Hypothalamus (tissue), 51 donors: ENCODE measurements around the gene MYOD1.

Experiments
- DNase-seq, 51 donors: peaks; one replicate each; lab custom pipeline; 2025; lab: John Stamatoyannopoulos, UW

Gene MYOD1

DNA sequence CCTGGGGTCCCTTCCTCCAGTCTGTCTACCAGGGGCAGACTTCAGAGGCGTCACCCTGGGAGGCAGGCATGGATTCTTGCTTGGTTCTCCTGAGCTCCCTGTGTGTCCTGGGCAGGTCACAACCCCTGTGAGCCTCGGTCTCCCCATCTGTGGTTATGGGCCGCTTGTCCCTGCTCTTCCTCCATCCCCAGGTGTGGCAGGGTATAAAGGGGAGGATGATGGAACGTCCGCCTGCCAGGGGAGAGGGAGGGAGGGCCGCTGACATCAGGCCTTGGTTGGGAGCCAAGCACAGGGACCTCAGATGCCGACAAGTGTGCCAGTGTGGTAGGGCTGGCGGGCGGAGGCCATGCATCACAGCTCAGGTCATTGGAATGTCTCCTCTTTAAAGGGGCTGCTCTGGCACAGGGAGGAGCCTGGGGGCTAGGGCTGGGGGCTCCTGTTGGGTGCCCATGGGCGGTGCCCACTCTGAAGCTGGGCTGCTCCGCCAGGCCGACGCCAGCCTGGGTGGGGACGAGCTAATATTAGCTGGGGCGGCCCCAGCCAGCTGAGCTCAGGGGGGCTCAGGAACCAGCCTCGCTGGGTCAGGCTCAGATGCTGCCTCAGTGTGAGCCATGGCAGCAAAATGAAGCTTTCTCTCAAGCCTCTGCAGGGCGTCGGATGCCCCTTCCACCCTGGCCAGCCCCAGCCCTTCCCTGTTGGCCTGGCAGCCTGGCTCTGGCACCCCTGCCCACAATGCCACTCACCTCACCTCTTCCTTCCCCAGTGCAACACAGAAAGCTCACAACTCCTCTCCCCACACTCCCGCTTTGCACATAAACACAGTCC lies 28.0 kb downstream of the MYOD1 start:
- no peak for DNase-seq

DNA sequence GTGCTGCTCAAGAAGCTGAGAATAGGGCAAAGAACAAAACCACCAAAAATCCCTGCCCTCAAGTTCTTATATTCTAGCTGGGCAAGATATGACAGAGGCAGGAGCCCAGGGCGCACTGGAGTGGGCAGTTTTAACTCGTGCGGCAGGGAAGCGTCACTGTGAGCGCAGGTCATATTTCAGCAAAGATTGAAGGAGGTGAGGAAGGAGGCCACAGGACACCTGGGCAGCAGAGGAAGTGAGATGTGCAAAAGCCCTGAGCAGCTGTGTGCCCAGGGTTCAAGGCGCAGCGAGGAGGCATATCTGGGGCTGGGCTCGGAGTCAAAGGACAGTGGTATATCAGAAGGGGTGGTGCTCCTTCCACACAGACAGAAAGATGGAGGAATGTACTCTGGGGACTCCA lies 28.7 kb downstream of the MYOD1 start:
- DNase-seq: no peak

DNA sequence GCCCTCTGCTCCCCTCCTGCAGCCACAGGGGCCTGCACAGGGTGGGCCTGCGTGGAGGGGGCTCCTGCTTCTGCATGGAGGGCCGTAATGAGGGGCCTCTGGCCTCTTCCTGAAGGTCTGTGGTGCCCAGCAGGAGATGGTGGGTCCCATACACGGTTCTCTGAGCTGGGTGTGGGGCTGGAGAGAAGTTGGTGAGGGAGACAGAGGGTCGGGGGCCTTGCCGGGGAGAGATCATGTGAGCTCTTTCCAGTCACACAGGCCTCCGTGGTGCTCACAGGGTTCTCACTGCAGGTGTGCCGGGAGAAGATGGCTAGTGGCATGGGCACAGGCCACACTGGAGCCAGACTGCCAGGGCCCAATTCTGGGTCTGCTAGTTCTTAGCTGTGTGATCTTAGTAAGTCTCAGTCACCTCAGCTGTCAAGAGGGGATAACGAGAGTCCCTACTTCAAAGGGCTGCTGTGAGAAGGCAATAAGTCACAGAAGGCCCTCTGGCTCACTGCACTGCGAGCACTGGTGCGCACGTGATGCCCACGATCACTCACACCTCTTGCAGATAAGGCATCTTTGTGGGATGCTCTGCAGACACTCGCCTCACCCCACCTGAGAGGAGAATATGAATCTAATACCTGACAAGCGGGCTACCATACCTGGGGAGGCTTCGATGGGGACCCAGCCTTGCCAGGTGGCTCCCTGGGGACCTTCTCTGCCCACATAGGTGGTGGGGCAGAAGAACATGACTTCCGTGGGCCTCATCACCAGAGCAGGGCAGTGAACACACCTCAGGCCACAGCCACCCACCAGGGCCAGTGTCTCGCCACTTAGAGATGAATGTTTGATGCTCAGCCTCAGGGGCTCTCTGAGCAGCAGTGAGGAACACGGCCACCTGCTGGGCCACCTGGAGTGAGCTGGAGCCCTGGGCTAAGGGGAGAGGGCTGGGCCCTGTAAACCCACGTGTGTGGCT lies 29.7 kb downstream of the MYOD1 start:
- no peak for DNase-seq

DNA sequence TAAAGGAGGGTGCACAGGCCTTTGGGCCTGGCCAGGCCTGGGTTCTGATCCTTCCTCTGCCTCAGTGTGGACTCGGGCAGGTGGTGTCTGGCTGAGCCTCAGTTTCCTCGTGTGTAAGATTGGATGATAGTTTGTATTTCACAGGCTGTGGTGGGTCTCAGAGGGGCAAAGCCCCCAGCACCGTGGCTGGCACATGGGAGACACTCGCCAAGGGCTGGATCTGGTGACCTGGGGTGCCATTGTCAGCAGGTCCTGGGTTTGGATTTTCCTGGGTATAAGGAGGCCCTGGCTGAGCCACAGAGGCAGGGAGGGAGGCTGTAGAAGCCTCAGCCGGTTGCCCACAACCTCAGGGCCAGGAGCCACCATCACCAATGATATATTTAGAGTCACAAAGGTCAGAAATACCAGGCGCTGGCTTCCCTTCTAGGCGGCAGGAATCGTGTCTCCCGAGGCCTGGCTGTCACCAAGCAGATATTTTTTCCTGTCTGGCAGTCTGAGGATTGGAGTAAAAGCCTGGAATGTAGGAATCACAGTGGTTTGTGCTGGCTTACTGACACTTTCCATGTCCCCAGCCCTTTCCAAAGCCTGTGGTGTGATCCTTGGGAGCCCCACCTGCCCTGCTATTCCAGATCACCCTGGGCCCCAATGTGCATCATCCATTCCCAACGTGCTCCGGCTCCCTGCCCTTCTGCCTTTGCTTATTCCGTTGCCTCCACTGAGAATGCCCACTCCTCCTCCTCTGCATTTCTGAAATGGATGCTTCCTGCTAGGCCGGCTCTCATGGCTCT lies 30.8 kb downstream of the MYOD1 start:
- peak in 1 of 51 donors; percentile 7 for DNase-seq

DNA sequence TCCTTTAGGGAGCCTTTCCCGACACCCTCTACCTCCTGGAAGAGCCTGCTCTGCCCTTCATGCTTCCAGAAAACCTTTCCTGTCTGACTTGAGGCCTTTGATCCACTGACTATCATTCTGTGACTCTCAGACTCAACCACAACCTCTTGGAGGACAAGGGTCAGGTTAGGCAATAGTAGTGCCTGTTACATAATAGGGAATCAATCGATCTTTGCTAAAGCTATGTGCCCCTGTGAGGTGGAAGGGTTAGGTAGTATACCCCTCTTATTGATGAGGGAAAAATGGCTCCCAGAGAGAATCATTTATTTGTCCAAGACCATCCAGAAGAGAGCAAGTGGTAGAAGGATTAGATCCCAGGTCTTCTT lies 31.4 kb downstream of the MYOD1 start:
- no peak for DNase-seq

DNA sequence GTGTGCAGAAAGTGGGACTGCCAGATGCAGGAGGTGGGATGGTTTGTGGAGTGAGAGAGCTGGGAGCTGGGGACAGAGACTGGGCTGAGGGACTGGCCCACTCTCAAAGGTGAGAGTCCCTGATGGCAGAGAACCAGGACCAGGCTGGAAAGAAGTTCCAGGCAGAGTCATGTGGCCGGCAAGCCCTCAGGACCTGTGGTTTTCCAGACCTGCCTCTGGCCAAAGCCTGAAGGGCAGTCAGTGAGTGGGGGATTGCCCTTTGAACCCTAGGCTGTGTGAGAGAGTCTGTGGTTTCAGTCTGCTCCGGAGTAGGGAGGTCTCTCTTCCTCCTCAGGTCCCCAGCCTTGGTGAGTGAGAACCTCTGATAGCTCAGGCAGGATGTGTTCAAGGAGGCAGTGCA lies 32.2 kb downstream of the MYOD1 start:
- DNase-seq: no peak

DNA sequence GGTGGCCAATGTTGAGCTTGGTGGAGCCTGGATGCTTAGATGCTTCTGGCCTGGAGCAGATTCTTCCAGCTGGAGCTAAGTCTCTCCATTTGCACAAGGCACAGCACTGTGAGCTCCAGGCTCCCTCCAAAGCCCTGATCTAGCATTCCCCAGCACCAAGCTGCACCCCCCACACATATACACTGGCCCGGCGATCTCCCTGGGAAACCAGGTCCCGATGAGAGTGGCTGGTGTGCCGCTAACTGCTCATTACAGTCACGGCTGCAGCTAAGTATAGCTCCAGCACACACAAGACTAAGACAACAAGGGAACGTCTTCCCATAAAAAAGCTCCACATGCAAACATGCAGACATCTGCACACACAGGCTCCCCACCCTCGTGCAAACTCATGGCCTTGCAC lies 32.8 kb downstream of the MYOD1 start:
- DNase-seq: peak in 5 of 51 donors; percentile 22 to 47 (median 28)

DNA sequence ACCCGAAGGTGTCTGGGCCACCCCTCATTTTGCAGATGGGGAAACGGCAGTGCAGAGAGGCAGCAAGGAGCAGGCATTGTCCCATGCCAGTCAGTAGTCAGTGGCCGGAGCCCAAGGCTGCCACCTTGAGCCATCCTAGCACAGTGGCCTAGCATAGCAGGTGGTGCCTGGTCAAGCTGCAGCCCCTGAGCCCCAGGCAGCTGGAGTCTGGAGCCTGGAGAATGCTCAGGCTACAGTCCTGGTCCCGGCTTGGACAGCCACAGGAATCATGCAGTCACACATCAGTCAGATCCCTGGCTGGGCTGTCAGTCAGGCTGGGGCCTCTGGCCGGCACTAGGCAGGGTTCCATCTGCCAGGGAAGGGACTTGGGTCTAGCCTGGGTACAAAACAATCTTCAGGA lies 33.8 kb downstream of the MYOD1 start:
- no peak for DNase-seq

DNA sequence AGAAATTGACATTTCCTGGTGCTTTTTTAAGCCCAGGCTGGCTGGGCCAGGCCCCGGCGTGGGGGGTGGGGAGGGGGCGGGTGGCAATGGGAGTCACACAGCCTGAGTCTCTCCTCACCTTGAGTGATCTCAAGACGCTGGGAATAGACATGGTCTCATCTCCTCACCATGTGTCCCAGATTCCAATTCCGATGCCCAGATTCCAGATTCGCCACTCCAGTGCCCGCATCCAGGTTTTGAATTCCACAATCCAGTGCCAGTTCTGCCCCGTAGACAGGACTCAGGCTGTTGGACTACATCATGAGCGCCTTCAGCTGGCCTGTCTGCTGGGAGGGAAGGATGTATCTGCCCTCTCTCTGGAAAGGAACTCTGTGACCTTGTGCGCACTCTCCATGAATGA lies 34.3 kb downstream of the MYOD1 start:
- DNase-seq: no peak

DNA sequence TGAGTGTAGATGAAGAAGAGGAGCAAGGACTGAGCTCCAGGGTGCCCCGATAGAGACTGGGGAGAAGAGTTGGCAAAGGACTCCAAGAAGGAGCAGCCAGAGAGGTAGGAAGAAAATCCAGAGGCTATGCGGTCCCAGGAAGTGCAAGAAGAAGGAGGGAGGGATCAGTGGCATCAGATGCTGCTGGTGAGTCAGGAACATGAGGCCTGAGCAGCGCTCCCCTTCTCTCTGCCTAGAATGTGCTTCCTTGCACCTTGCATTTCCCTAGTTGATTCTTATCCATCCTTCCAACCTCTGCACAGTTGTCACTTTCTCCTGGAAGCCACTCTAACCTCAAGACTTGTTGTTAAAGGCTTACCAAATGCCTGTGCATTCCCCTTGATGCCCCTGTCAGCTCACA lies 36.5 kb downstream of the MYOD1 start:
- DNase-seq: no peak

DNA sequence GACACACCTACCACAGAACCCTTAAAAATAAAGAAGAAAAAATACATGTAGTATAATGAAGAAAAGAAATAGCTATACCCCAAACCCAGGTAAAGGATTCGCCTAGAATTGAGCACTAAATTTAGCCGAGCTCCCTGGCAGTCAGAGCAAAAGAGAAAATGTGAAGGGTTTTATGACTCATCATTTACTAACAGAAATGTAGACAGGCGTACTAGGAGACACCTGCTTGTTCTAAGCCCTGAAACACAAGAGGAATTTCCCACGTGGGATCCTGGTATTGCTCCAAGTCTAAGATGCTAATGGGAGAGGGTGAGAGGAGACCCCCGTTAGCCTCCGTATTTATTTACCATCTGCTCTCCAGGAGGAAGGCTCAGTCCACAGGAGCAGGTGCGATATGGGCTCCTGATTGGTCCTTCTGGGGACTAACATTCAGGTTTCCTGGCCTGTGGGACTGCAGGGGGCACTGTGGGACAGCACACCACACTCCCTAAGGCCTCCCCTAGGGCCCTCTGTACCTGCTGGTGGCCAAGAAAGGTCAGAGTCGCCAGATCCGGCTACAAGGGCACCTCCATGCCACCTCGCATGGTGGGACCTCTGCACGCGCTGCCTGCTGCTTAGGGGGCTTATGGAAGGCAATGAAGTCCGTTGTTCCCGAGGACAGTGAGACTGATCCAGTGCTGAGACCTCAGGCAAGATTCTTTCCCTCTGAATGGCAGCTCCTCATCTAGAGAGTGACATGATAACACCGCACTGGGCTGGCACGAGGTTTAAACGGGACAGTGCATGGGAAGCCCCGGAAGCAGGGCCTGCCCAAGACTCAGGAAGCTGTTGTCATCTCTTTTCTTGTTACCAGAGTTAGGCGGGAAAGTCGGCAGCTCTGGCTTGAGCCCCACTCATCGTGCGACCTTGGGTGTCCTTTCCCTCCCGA lies 41.0 kb downstream of the MYOD1 start:
- DNase-seq: peak in 16 of 51 donors; percentile 3 to 48 (median 27)

DNA sequence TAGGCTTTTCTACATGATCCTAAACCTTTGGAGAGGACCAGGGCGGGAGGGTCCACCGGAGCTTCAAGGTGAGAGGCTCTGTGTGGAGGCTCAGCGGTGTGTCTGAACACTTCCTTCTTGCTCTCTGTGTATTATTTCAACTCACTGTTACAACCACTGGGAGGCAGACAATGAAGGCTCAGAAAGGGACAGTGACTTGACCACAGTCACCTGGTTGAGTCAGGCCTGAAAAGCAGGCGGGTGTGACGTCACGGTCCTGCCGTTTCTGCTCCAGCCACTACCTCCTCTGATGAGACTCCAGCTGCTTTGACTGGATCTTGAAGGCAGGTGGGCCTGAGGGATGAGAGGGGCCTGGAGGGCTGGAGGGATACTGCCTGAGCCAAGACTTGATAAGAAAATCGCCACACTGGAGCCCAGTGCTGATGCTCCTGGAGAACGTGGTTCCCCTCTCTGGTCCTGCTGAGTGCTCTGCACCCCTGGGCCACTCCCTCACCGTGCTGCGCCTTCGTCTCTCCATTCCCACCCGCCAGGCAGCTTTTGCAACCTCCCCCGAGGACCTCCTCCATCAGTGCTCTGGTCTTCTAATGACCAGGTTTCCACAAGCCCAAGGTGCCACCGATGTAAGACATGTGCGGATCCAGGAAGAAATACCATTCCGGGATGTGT lies 43.1 kb downstream of the MYOD1 start:
- no peak for DNase-seq

DNA sequence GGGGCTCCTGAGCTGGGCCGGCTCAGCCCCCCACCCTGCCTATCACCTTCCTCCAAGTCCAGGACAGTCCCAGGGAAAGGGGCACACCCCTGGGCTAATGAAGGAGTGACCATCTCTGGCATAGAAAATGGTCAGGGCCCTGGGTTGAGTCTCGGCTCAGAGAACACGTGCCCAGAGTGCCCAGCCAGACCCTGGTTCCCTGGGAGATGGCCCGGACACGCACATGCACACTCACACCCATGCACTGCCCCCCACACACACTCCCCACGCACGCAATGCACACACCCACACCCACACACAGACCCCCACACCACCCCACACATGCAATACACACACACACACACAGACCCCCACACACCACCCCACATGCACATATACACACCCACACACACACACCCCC lies 43.9 kb downstream of the MYOD1 start:
- DNase-seq: no peak

DNA sequence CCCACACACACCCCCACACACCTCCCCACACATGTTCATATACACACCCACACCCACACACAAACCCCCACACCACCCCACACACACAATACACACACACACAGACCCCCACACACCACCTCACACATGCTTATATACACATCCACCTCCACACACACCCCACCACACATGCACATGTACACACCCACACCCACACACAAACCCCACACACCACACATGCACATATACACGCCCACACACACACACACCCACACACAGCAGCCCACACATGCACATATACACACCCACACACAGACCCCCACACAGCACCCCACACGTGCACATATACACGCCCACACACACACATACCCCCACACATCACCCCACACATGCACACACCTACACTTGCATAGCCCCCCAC lies 44.3 kb downstream of the MYOD1 start:
- DNase-seq: no peak

DNA sequence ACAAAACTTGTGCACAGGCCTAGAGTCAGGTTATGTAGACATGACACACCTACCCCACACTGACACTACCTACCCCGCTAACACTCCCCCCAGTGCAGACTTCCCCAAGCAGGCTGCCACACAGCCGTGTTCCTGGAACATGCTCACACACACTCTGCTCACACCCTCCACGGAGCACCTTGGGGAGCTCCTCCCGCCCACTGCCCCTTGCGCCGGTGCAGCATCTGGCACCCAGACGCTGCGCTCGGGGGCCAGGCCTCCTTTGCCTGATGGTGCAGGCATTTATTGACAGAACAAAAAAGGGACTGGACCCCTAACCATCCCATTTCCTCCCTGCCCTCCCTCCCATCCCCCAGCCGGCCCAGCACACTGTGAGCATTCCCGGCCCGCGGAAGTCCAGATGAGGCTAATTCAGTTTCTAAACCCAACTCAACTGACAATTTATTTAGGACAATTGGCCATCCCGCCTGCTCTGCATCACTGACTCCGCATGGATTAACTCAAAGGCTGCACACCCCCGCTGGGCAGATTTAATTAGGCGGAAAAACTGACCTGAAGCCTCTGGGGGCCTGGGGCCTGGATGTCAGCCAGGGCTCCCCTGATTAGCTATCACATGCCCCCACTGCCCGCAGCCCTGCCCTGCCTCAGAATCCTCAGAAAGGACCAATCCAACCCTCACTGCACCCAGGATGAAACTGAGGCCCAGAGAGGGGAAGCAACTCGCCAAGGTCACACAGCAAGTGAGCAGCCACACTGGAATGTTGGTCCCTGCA lies 45.3 kb downstream of the MYOD1 start:
- DNase-seq: no peak

DNA sequence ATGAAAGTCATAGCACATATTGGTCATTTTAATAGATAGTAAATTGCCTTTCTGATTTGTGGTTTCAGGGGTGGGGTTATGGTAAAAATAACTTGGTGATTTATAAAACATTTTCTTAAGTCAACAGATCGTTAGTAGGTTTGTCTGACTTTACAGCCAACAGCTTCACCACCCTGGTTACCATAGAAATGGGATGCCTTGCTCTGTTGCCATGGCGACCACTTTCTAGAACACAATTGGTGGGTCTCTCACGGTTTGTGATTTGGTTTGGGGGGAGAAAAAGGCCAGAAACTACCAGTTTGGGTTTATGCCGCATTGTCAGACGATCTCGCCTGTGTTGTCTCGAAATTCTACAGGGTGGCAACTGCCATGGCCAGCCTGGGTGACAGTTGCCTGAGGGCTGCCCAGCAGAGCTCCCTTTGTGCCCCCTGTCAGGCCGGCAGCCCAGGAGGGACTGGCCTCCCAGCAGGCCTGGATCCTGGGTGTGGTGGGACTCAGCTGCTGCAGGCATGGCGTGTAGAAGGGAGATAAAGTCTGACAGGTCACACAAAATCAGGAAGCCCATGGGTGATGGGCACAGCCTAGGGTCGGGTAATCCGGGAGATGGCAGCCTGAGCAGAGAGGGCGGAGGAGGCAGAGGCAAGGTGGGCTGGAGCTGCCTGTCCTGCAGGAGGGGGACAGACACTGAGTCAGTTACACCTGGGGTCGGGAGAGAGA lies 46.1 kb downstream of the MYOD1 start:
- DNase-seq: peak in 13 of 51 donors; percentile 3 to 75 (median 32)

DNA sequence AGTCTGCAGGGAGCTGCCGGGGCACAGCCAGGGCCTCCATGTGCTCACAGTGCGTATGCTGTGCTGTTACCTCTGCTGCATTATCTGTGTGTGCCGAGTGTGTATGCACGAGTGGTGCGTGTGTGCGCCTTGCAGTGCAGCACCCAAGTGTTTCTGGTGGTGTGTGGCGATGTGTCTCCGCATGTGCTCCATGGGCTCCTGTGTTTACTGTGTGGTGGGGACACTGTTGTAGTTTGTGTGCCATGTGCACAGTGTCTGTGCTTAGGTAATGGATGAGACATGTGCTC lies 46.6 kb downstream of the MYOD1 start:
- DNase-seq: peak in 1 of 51 donors; percentile 33

DNA sequence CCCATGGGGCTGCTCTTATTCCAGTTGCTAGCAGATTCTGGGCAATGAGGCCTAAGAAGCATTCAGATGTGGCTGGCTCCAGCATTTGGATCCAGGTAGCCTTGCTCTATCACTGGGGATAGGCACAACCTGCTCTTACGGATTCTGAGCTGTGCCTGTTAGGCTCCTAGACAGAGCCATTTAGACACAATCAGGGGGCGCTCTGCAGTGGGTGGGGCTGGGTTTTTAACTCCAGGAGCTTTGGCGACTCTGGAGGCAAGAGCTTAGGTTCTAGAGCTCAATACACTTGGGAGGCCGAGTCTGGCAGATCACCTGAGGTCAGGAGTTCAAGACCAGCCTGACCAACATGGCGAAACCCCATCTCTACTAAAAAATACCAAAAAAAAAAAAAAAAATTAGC lies 47.2 kb downstream of the MYOD1 start:
- no peak for DNase-seq
